B cell (primary cell): ENCODE data around the gene DAO. TPM values are rescaled to one million over a fixed set of nuclear protein-coding genes. Genes with fewer than 3 reads are reported as not detected.

ENCODE experiments used
- ATAC-seq: fragments of 200-7000 bp; cut with Tn5 transposase; one replicate; pipeline ENCODE4 v1.10.0; 2021; ENCODE audit warnings: low read depth, mild to moderate bottlenecking, moderate number of reproducible peaks, moderate library complexity
- CTCF ChIA-PET: fragments of 350-600 bp; sonication (Branson Sonifier 250); formaldehyde crosslinking; loops from one replicate; lab custom pipeline; 2021; ENCODE audit warnings: antibody characterized with exemption, inconsistent platforms; lab: Charles Lee
- POLR2A ChIA-PET: fragments of 350-600 bp; sonication (Branson Sonifier 250); formaldehyde crosslinking; loops from one replicate; lab custom pipeline; 2021; ENCODE audit warnings: antibody characterized with exemption; lab: Charles Lee
- DNase-seq: peaks from one replicate; pipeline ENCODE4 v3.0.0; 2013
- H2AFZ ChIP-seq: 2 replicates; pipeline ENCODE4 v1.6.1; 2012; ENCODE audit warnings: mild to moderate bottlenecking, low read depth, low read length; ENCODE audit not compliant: insufficient read depth, poor library complexity, severe bottlenecking
- H3K27ac ChIP-seq, 2 donors: 1 replicate in 1 of 2; 2 replicates in 1 of 2; pipeline ENCODE4 v1.5.1; 2012 to 2013; ENCODE audit warnings: low read length in 2 of 2, mild to moderate bottlenecking in 2 of 2, moderate library complexity in 1 of 2
- H3K27me3 ChIP-seq, 4 experiments: fragments of 200-600 bp in 1 of 4; sonication (generic) in 1 of 4; replicated peaks in 1 of 4; 1 replicate in 2 of 4; 2 replicates in 2 of 4; pipeline versions ENCODE4 v1.6.1 to v1.7.0; 2013 to 2016; ENCODE audit warnings: low read length in 3 of 4, mild to moderate bottlenecking in 2 of 4, mixed read lengths in 1 of 4, moderate library complexity in 1 of 4; ENCODE audit not compliant: insufficient read depth in 4 of 4, control insufficient read depth in 3 of 4; ENCODE audit errors: control extremely low read depth in 1 of 4
- H3K36me3 ChIP-seq, 2 experiments: replicated peaks in 1 of 2; 1 replicate in 1 of 2; 2 replicates in 1 of 2; pipeline versions ENCODE4 v1.6.1 to v1.7.1; 2013; ENCODE audit warnings: low read length in 1 of 2; ENCODE audit not compliant: insufficient read depth in 2 of 2, control insufficient read depth in 1 of 2; ENCODE audit errors: control extremely low read depth in 1 of 2, extremely low read depth in 1 of 2
- H3K4me1 ChIP-seq, 2 donors: fragments of 200-600 bp in 1 of 2; sonication (generic) in 1 of 2; 1 replicate in 1 of 2; 2 replicates in 1 of 2; pipeline versions ENCODE4 v1.5.1 to v1.6.1; 2013 to 2017; ENCODE audit warnings: low read length in 2 of 2; ENCODE audit not compliant: control insufficient read depth in 2 of 2, insufficient read depth in 2 of 2
- H3K4me2 ChIP-seq: replicated peaks from 2 replicates; pipeline ENCODE3; 2012; ENCODE audit warnings: mild to moderate bottlenecking, low read depth, low read length; ENCODE audit not compliant: poor library complexity, severe bottlenecking
- H3K4me3 ChIP-seq, 5 experiments: fragments of 200-600 bp in 1 of 5; sonication (generic) in 1 of 5; 1 replicate in 3 of 5; 2 replicates in 2 of 5; pipeline versions ENCODE4 v1.5.1 to v1.7.0; 2011 to 2016; ENCODE audit warnings: low read length in 4 of 5, mild to moderate bottlenecking in 4 of 5, low read depth in 2 of 5, control low read depth in 1 of 5, moderate library complexity in 1 of 5; ENCODE audit not compliant: insufficient read depth in 1 of 5; ENCODE audit errors: control extremely low read depth in 1 of 5, extremely low read depth in 1 of 5
- H3K79me2 ChIP-seq: fragments of 200-600 bp; sonication (generic); one replicate; pipeline ENCODE4 v1.6.0; 2016; ENCODE audit warnings: low read length; ENCODE audit not compliant: control insufficient read depth, insufficient read depth
- H3K9ac ChIP-seq: fragments of 200-600 bp; sonication (generic); 2 replicates; pipeline ENCODE4 v1.6.1; 2017; ENCODE audit warnings: mild to moderate bottlenecking, low read length, moderate library complexity
- H3K9me3 ChIP-seq, 3 donors: one replicate each; pipeline versions ENCODE4 v1.6.1 to v1.7.1; 2013; ENCODE audit warnings: low read length in 2 of 3; ENCODE audit not compliant: control insufficient read depth in 2 of 3, insufficient read depth in 1 of 3; ENCODE audit errors: control extremely low read depth in 1 of 3
- H4K20me1 ChIP-seq: 2 replicates; pipeline ENCODE4 v1.6.0; 2012; ENCODE audit warnings: mild to moderate bottlenecking, low read length; ENCODE audit not compliant: insufficient read depth, control insufficient read depth, poor library complexity, severe bottlenecking
- H3K27ac Mint-ChIP-seq: one replicate; pipeline ENCODE4 v1.8.0; 2021; ENCODE audit warnings: mixed read lengths
- H3K27me3 Mint-ChIP-seq: one replicate; pipeline ENCODE4 v1.8.0; 2021; ENCODE audit warnings: mixed read lengths
- H3K4me1 Mint-ChIP-seq: one replicate; pipeline ENCODE4 v1.8.0; 2021; ENCODE audit warnings: mixed read lengths
- H3K4me3 Mint-ChIP-seq: one replicate; pipeline ENCODE4 v1.8.0; 2021; ENCODE audit warnings: mixed read lengths
- H3K9me3 Mint-ChIP-seq: one replicate; pipeline ENCODE4 v1.8.0; 2022; ENCODE audit warnings: mixed read lengths; ENCODE audit not compliant: insufficient read depth
- EZH2 ChIP-seq: IDR thresholded peaks from 2 replicates; pipeline ENCODE4 v1.6.1; 2012; ENCODE audit warnings: borderline replicate concordance, low read depth, mild to moderate bottlenecking, moderate library complexity, low read length; ENCODE audit not compliant: insufficient read depth, poor library complexity, severe bottlenecking
- WGBS: methylation state at CpG from one replicate; pipeline ENCODE4 v1.1.5; 2013; ENCODE audit warnings: missing lambda C conversion rate; ENCODE audit not compliant: insufficient coverage; 5-methylcytosine and 5-hydroxymethylcytosine counted together
- intact Hi-C: fragments of 100-400 bp; cut with micrococcal nuclease; formaldehyde crosslinking; loops from one replicate; pipeline ENCODE4 v1.10.0; 2022
- polyA plus RNA-seq: library from polyadenylated mRNA; depleted of rRNA; stranded (reverse); fragments of >200 nt; gene quantifications from 2 replicates; pipeline ENCODE4 v1.2.3, GENCODE V29; 2012
- total RNA-seq, 2 donors: library from RNA; stranded (reverse); fragments of 120-200 nt in 1 of 2; gene quantifications; 1 replicate in 1 of 2; 2 replicates in 1 of 2; pipeline versions ENCODE4 v1.2.3 to v1.2.4, GENCODE V29; 2013 to 2022
- TF ChIP-seq, protein P1 (sequence below): fragments of 200-600 bp; IDR thresholded peaks from one replicate; pipeline ENCODE4 v1.8.0; 2022; ENCODE audit warnings: antibody characterized with exemption, mild to moderate bottlenecking

Gene DAO
- total and polyA plus RNA-seq, 2 donors (not counting 1 experiment from before 2014, with no cell fraction given), result not detected

DNA sequence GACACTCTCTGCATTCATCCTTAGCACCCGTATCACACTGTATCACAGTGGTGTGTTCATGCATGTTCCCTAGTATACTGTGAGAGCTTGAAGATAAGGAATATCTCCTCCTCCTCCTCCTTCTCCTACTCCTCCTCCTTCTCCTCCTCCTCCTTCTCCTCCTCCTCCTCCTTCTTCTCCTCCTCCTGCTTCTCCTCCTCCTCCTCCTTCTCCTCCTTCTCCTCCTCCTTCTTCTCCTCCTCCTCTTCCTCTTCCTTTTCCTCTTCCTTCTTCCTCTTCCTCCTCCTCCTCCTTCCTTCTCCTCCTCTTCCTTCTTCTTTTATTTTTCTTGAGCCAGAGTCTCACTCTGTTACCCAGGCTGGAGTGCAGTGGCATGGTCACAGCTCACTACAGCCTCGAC is 27.1 kb downstream of the DAO start:
- H3K36me3 ChIP-seq, result no peaks in the 10 kb centered on the region
- H3K27me3 ChIP-seq, result peaks cover 0 to 3% (median 0%) of the 10 kb centered on the region in 4 experiments
- peaks cover 0 to 7% (median 0%) of the 10 kb centered on the region in 3 donors for H3K9me3 ChIP-seq
- H3K4me2 ChIP-seq, result no peak overlapping the region
- WGBS, result 100% methylated on average over 1 of the region's 2 CpGs
- no peaks in the 10 kb centered on the region for H3K79me2 ChIP-seq
- peaks cover 25 to 30% of the 10 kb centered on the region in 2 donors for H3K4me1 ChIP-seq
- H3K4me3 Mint-ChIP-seq, result no peak overlapping the region
- peaks cover 35% of the 10 kb centered on the region for H3K4me1 Mint-ChIP-seq
- ChIA-PET CTCF (no interaction called here), POLR2A (no interaction called here)
- H2AFZ ChIP-seq, result no peak overlapping the region
- ATAC-seq (no peak), DNase-seq (no peak)
- no peak overlapping the region for H3K27ac ChIP-seq
- no peaks in the 10 kb centered on the region for H4K20me1 ChIP-seq
- no peaks in the 10 kb centered on the region for H3K9me3 Mint-ChIP-seq
- no peak overlapping the region for H3K4me3 ChIP-seq
- H3K9ac ChIP-seq, result no peak overlapping the region
- H3K27me3 Mint-ChIP-seq, result peaks cover 4% of the 10 kb centered on the region
- TF ChIP-seq EZH2, result no peak
- TF ChIP-seq, protein P1, sequence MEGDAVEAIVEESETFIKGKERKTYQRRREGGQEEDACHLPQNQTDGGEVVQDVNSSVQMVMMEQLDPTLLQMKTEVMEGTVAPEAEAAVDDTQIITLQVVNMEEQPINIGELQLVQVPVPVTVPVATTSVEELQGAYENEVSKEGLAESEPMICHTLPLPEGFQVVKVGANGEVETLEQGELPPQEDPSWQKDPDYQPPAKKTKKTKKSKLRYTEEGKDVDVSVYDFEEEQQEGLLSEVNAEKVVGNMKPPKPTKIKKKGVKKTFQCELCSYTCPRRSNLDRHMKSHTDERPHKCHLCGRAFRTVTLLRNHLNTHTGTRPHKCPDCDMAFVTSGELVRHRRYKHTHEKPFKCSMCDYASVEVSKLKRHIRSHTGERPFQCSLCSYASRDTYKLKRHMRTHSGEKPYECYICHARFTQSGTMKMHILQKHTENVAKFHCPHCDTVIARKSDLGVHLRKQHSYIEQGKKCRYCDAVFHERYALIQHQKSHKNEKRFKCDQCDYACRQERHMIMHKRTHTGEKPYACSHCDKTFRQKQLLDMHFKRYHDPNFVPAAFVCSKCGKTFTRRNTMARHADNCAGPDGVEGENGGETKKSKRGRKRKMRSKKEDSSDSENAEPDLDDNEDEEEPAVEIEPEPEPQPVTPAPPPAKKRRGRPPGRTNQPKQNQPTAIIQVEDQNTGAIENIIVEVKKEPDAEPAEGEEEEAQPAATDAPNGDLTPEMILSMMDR, result no peak
- intact Hi-C loops, result no loop called here
- H3K27ac Mint-ChIP-seq, result no peak overlapping the region

- intact Hi-C loops, result no loop called here
- WGBS, result 25% methylated on average over 2 of the region's 2 CpGs
- ATAC-seq (no peak), DNase-seq (no peak)
- Mint-ChIP-seq H3K27me3 (peaks cover 4% of the 10 kb centered on the region), H3K4me3 (no peak overlapping the region), H3K4me1 (peaks cover 35% of the 10 kb centered on the region), H3K27ac (no peak overlapping the region), H3K9me3 (no peaks in the 10 kb centered on the region)
- Histone ChIP-seq H4K20me1 (no peaks in the 10 kb centered on the region), H3K27me3 (no peaks in the 10 kb centered on the region), H3K4me2 (no peak overlapping the region), H3K4me1 (peaks cover 25 to 30% of the 10 kb centered on the region in 2 donors), H3K9ac (no peak overlapping the region), H3K9me3 (peaks cover 0 to 10% (median 0%) of the 10 kb centered on the region in 3 donors), H3K27ac (no peak overlapping the region), H3K4me3 (no peak overlapping the region), H2AFZ (no peak overlapping the region), H3K79me2 (no peaks in the 10 kb centered on the region), H3K36me3 (no peaks in the 10 kb centered on the region)
- ChIA-PET CTCF (no interaction called here), POLR2A (no interaction called here)
- TF ChIP-seq EZH2, result no peak
- TF ChIP-seq, protein P1, result no peak
These were observed 28.0 kb downstream of the DAO start for GRCh38 chr12:108907839-108908351.
